Activated CD8-positive, alpha-beta T cell treated with anti-CD3 and anti-CD28 coated beads, Interleukin-2, amount 10 ng/mL, durations not matched to agents 7 days and 5 days (primary cell): ENCODE results near the gene ERLIN1. TPM values are rescaled to one million over a fixed set of nuclear protein-coding genes. Genes with fewer than 3 reads are reported as not detected.

Experiments
- ATAC-seq: fragments of 150-1000 bp; cut with Tn5 transposase; one replicate; pipeline ENCODE4 v1.10.0; 2021; ENCODE audit warnings: moderate library complexity
- CTCF ChIA-PET: fragments of 350-600 bp; sonication (Branson Sonifier 250); formaldehyde crosslinking; loops from one replicate; lab custom pipeline; 2021; ENCODE audit warnings: antibody characterized with exemption; lab: Charles Lee
- POLR2A ChIA-PET: fragments of 350-600 bp; sonication (Branson Sonifier 250); formaldehyde crosslinking; loops from one replicate; lab custom pipeline; 2021; ENCODE audit warnings: antibody characterized with exemption; lab: Charles Lee
- DNase-seq: peaks from one replicate; pipeline ENCODE4 v3.0.0-alpha.2; 2020
- H3K27ac Mint-ChIP-seq: one replicate; pipeline ENCODE4 v1.8.0; 2021; ENCODE audit warnings: mild to moderate bottlenecking, mixed read lengths
- H3K27me3 Mint-ChIP-seq: one replicate; pipeline ENCODE4 v1.8.0; 2021; ENCODE audit warnings: low read depth, mixed read lengths
- H3K36me3 Mint-ChIP-seq: one replicate; pipeline ENCODE4 v1.8.0; 2021; ENCODE audit warnings: low read depth, mixed read lengths
- H3K4me1 Mint-ChIP-seq: one replicate; pipeline ENCODE4 v1.8.0; 2021; ENCODE audit warnings: low read depth, mixed read lengths
- H3K4me3 Mint-ChIP-seq: one replicate; pipeline ENCODE4 v1.8.0; 2021; ENCODE audit warnings: mild to moderate bottlenecking, mixed read lengths
- H3K9me3 Mint-ChIP-seq: one replicate; pipeline ENCODE4 v1.8.0; 2022; ENCODE audit warnings: mixed read lengths; ENCODE audit not compliant: insufficient read depth
- total RNA-seq, 2 experiments: library from RNA; stranded (reverse); gene quantifications; one replicate each; pipeline ENCODE4 v1.2.3, GENCODE V29; 2021

Gene ERLIN1
- 10 to 100 TPM; 14.9 to 17.0 TPM for total RNA-seq

DNA sequence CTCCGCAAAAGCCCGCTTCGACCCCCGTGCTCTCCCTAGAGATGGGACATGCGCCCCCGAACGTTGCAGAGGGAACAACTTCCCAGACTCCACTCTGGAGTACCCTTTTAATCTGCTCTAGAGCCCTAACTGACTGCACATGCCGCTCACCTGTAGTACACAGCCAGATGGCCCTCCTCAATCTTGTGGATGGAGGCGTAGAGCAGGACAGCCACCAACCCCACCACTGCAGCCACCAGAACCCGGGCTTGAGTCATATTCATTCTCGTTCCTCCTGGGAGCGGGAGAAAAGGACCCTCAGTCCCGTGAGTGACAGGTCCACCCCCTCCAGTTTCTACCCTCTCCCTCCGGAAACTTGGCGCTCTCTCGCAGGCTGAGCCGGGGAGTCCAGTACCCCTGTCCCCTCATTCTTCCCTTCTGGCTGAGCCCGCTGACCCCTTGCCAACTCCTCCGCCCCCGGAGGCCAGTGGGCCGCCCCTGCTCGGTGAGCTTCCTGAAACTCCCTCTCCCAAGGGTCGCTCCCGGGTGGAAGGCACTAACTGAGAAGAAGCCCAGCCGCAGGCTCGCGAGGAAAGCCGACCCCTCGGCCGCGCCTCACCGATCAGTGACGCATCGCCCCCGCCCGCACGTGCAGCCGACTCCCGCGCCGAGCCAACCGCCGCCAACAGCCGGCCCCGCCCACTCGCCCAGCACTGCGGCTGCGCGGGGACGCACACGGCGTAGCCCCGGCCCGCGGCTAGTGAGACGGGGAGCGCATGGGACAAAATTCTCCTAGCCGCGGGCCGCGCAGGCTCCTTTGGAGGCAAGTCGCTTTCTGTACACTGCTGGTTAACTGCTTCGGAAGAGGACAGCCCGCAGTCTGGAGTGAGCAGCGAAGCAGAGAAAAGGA, at the start of gene ERLIN1:
Gene ERLIN1 (minus strand): TSS at position 666 of the 889 bp plus-strand sequence. CDS start 403 bp downstream, at position 263.
- CTCF ChIA-PET = interaction anchor here (1.5 to 3.3 kb wide), 2 partner anchors 11 to 15 kb away, joined by 9 to 11 read pairs; no protein-coding TSS in a partner anchor
- ATAC-seq (peak; percentile 95), DNase-seq (peak; percentile 92)
- POLR2A ChIA-PET = interaction anchor here (0.5 to 1.5 kb wide), 8 partner anchors 10 to 77 kb away, joined by 3 to 10 read pairs (median 3); no protein-coding TSS in a partner anchor
- Mint-ChIP-seq H3K27me3 (no peaks in the 10 kb centered on the region), H3K27ac (peak within 1 kb of the TSS; percentile 91), H3K36me3 (peaks cover 49% of the 10 kb centered on the region), H3K4me3 (peak within 1 kb of the TSS; percentile 94), H3K4me1 (peaks cover 53% of the 10 kb centered on the region), H3K9me3 (no peaks in the 10 kb centered on the region)

GRCh38 chr10:100232101-100232500, 46.3 kb upstream of the ERLIN1 start:
- ATAC-seq (no peak), DNase-seq (no peak)
- H3K9me3 Mint-ChIP-seq = no peaks in the 10 kb centered on the region
- H3K4me1 Mint-ChIP-seq = peaks cover 28% of the 10 kb centered on the region
- H3K36me3 Mint-ChIP-seq = peaks cover 45% of the 10 kb centered on the region
- POLR2A ChIA-PET = interaction anchor here (0.6 kb wide), 1 partner anchor 1851 kb away, joined by 3 read pairs; no protein-coding TSS in a partner anchor
- H3K27me3 Mint-ChIP-seq = no peaks in the 10 kb centered on the region
- CTCF ChIA-PET = interaction anchor here (0.9 to 1.3 kb wide), 2 partner anchors 8 to 225 kb away, joined by 3 to 4 read pairs; no protein-coding TSS in a partner anchor
- no peak overlapping the region for H3K27ac Mint-ChIP-seq
- no peak overlapping the region for H3K4me3 Mint-ChIP-seq

GRCh38 chr10:100229819-100230422, 44.1 kb upstream of the ERLIN1 start:
- POLR2A ChIA-PET = interaction anchor here (0.9 kb wide), 1 partner anchor 37 kb away, joined by 3 read pairs; no protein-coding TSS in a partner anchor
- CTCF ChIA-PET = interaction anchor here (0.9 kb wide), 1 partner anchor 51 kb away, joined by 3 read pairs; no protein-coding TSS in a partner anchor

DNA sequence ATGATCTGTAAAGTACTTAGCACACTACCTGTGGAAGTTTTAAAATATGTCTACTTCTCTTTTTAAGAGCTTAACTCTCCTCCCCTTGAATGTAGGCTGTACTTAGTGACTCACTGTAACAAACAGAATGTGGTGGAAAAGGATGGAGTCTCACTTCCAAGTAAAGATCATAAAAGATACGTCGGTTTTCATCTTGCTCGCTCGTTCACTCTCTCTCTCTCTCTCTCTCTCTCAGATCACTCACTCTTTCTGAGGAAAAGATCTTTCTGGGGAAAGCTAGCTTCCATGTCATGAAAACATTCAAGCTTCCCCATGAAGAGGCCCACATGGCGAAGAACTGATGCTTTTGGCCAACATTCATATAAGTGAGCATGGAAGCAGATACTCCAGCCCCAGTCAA, 38.0 kb upstream of the ERLIN1 start:
- Mint-ChIP-seq H3K4me3 (no peak overlapping the region), H3K4me1 (peaks cover 26% of the 10 kb centered on the region), H3K27ac (no peak overlapping the region), H3K27me3 (no peaks in the 10 kb centered on the region), H3K36me3 (peaks cover 38% of the 10 kb centered on the region), H3K9me3 (no peaks in the 10 kb centered on the region)
- DNase-seq = no peak
- ATAC-seq = no peak
- ChIA-PET CTCF (no interaction called here), POLR2A (no interaction called here)

More at GRCh38 chr10:100229819-100230422, 44.1 kb upstream of the ERLIN1 start:
- Mint-ChIP-seq H3K36me3 (peaks cover 41% of the 10 kb centered on the region), H3K4me1 (peaks cover 37% of the 10 kb centered on the region), H3K27ac (peak overlapping the region; percentile 85), H3K9me3 (no peaks in the 10 kb centered on the region), H3K27me3 (no peaks in the 10 kb centered on the region), H3K4me3 (peak overlapping the region; percentile 85)
- ATAC-seq = no peak
- DNase-seq = no peak

- Mint-ChIP-seq H3K27ac (no peak overlapping the region), H3K36me3 (peaks cover 43% of the 10 kb centered on the region), H3K9me3 (no peaks in the 10 kb centered on the region), H3K4me1 (peaks cover 13% of the 10 kb centered on the region), H3K27me3 (no peaks in the 10 kb centered on the region), H3K4me3 (no peak overlapping the region)
- ChIA-PET POLR2A (no interaction called here), CTCF (no interaction called here)
- ATAC-seq (no peak), DNase-seq (no peak)
Observed at GRCh38 chr10:100222529-100222928, 36.7 kb upstream of the ERLIN1 start.

GRCh38 chr10:100216006-100216405, 30.2 kb upstream of the ERLIN1 start:
- Mint-ChIP-seq H3K36me3 (peaks cover 52% of the 10 kb centered on the region), H3K27me3 (no peaks in the 10 kb centered on the region), H3K9me3 (no peaks in the 10 kb centered on the region), H3K4me3 (no peak overlapping the region), H3K4me1 (no peaks in the 10 kb centered on the region), H3K27ac (no peak overlapping the region)
- ChIA-PET CTCF (interaction anchor here (1.2 to 1.6 kb wide), 2 partner anchors 10 to 12 kb away, joined by 3 to 4 read pairs; no protein-coding TSS in a partner anchor), POLR2A (no interaction called here)
- no peak for ATAC-seq
- DNase-seq = no peak

DNA sequence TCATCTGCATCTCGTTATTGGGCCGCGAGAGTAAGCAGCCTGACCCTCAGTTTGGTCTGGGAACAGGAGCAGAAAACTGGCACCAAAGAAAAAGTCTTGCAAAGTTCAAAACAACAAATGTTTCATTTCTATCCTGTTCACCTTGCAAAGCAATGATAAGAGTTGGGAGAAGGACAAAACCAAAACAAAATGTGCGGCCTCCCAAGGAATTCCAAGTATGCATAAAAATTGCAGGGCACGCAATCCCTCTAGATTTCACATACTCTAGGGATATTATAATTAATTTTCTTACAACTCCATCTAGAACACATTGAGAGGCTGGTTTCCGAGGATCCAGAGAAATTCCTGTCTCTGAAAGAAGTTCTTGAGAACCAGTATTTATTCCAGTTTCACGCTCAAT, 23.5 kb upstream of the ERLIN1 start:
- no peaks in the 10 kb centered on the region for H3K27me3 Mint-ChIP-seq
- H3K4me3 Mint-ChIP-seq = no peak overlapping the region
- POLR2A ChIA-PET = no interaction called here
- DNase-seq (no peak), ATAC-seq (no peak)
- peaks cover 56% of the 10 kb centered on the region for H3K36me3 Mint-ChIP-seq
- H3K4me1 Mint-ChIP-seq = no peaks in the 10 kb centered on the region
- H3K9me3 Mint-ChIP-seq = no peaks in the 10 kb centered on the region
- CTCF ChIA-PET = no interaction called here
- H3K27ac Mint-ChIP-seq = no peak overlapping the region

DNA sequence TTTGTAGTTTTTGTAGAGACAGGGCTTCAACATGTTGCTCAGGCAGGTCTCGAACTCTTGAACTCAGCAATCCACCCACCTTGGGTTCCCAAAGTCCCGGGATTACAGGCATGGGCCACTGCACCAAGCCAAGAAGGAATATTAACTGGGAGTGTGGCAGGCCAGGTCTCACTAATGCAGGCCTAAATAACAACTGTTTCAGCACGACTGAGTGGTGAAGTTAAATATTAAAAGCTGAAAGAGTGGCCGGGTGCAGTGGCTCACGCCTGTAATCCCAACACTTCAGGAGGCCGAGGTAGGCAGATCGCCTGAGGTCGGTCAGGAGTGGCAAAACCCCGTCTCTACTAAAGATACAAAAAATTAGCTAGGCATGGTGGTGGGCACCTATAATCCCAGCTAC, 22.4 kb upstream of the ERLIN1 start:
- no peaks in the 10 kb centered on the region for H3K9me3 Mint-ChIP-seq
- H3K36me3 Mint-ChIP-seq = peaks cover 58% of the 10 kb centered on the region
- no peak overlapping the region for H3K4me3 Mint-ChIP-seq
- DNase-seq (no peak), ATAC-seq (no peak)
- ChIA-PET POLR2A (no interaction called here), CTCF (no interaction called here)
- H3K27ac Mint-ChIP-seq = no peak overlapping the region
- no peaks in the 10 kb centered on the region for H3K27me3 Mint-ChIP-seq
- no peaks in the 10 kb centered on the region for H3K4me1 Mint-ChIP-seq

DNA sequence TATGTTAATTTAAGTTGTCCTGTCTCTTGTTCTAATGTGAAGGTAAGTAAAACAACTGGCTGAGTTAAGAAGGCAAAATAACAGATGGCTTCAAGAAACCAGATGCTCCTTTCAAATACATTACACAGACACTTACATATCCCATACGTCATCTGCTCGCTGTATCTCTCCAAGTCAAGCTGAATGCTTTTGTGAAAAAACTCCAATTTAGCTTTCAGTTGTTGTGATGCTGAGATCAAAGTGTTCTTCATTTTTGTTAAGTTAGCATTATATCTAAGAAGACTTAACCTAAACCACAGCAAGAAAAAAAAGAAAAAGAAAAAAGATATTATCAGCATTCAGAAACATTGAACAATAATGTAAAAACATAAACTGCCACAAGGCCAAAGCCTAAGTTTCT, 18.5 kb upstream of the ERLIN1 start:
- H3K9me3 Mint-ChIP-seq = no peaks in the 10 kb centered on the region
- ChIA-PET POLR2A (interaction anchor here (0.9 kb wide), 1 partner anchor 18 kb away, joined by 3 read pairs; no protein-coding TSS in a partner anchor), CTCF (interaction anchor here (0.7 to 2.4 kb wide), 3 partner anchors 9 to 36 kb away, joined by 3 to 8 read pairs (median 4); no protein-coding TSS in a partner anchor)
- H3K4me1 Mint-ChIP-seq = no peaks in the 10 kb centered on the region
- no peak overlapping the region for H3K27ac Mint-ChIP-seq
- DNase-seq = no peak
- no peak for ATAC-seq
- no peak overlapping the region for H3K4me3 Mint-ChIP-seq
- peaks cover 63% of the 10 kb centered on the region for H3K36me3 Mint-ChIP-seq
- no peaks in the 10 kb centered on the region for H3K27me3 Mint-ChIP-seq

DNA sequence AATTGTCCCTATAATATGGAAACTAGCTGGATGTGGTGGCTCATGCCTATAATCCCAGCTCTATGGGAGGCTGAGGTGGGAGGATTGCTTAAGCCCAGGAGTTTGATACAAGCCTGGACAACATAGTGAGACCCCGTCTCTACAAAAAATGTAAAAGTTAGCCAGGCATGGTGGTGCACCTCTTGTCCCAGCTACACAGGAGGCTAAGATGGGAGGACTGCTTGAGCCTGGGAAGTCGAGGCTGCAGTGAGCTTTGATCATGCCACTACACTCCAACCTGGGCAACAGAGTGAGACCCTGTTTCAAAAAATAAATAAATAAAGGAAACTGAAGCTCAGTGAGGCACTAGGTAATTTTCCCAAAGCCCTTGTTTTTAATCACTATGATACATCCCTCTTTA, 15.7 kb upstream of the ERLIN1 start:
- H3K4me1 Mint-ChIP-seq = no peaks in the 10 kb centered on the region
- H3K27ac Mint-ChIP-seq = no peak overlapping the region
- H3K9me3 Mint-ChIP-seq = no peaks in the 10 kb centered on the region
- DNase-seq = no peak
- H3K27me3 Mint-ChIP-seq = no peaks in the 10 kb centered on the region
- POLR2A ChIA-PET = interaction anchor here (1.2 kb wide), 1 partner anchor 15 kb away, joined by 3 read pairs; the partner anchor contains the start of gene ERLIN1
- H3K36me3 Mint-ChIP-seq = peaks cover 61% of the 10 kb centered on the region
- H3K4me3 Mint-ChIP-seq = no peak overlapping the region
- no peak for ATAC-seq
- CTCF ChIA-PET = interaction anchor here (1.1 kb wide), 1 partner anchor 169 kb away, joined by 3 read pairs; no protein-coding TSS in a partner anchor

- DNase-seq (no peak), ATAC-seq (no peak)
- H3K36me3 Mint-ChIP-seq = peaks cover 55% of the 10 kb centered on the region
- peaks cover 4% of the 10 kb centered on the region for H3K4me1 Mint-ChIP-seq
- no peak overlapping the region for H3K27ac Mint-ChIP-seq
- no peaks in the 10 kb centered on the region for H3K9me3 Mint-ChIP-seq
- CTCF ChIA-PET = interaction anchor here (1.3 to 2.1 kb wide), 3 partner anchors 10 to 46 kb away, joined by 3 to 8 read pairs (median 3); no protein-coding TSS in a partner anchor
- POLR2A ChIA-PET = no interaction called here
- no peaks in the 10 kb centered on the region for H3K27me3 Mint-ChIP-seq
- H3K4me3 Mint-ChIP-seq = no peak overlapping the region
Observed at GRCh38 chr10:100194711-100195110, 8.9 kb upstream of the ERLIN1 start.
